Measurements from ENCODE around the gene CSNK1A1L. TPM values are rescaled to one million over a fixed set of nuclear protein-coding genes. Genes with fewer than 3 reads are reported as not detected.

The CSNK1A1L gene
- total and polyA plus RNA-seq, 10 of the 15 experiments (the other 5 are each of a cell fraction or from before 2014, with no cell fraction given), result not detected

- H2AFZ ChIP-seq (ENCODE audit: control insufficient read depth, low read depth, low read length), result no peak overlapping the region
- SMC1A ChIA-PET (ENCODE audit: uncharacterized antibody, unreplicated experiment), result interaction anchor here (1.1 to 1.6 kb wide), 3 partner anchors 98 to 531 kb away, joined by 3 read pairs; no protein-coding TSS in a partner anchor
- no peaks in the 10 kb centered on the region for H3K36me3 ChIP-seq (ENCODE audit: control insufficient read depth in 2 of 2, insufficient read depth in 2 of 2, low read length in 1 of 2)
- in situ Hi-C loops (cut with MboI) (loop anchor here (25.0 kb wide), 1 partner anchor 1291 kb away; no protein-coding TSS in a partner anchor), intact Hi-C loops (cut with micrococcal nuclease; ENCODE audit: unreplicated experiment) (loop anchor here (10.0 kb wide), 1 partner anchor 1514 kb away; no protein-coding TSS in a partner anchor)
- no peak overlapping the region for H3K27ac ChIP-seq (ENCODE audit: control insufficient read depth, insufficient read depth)
- no peaks in the 10 kb centered on the region for H3K4me1 ChIP-seq (ENCODE audit: control insufficient read depth, insufficient read depth, low read length)
- H4K20me1 ChIP-seq (ENCODE audit: control insufficient read depth, insufficient read depth), result no peaks in the 10 kb centered on the region
- H3K27me3 ChIP-seq (replicated peaks in 1 of 2; ENCODE audit: control insufficient read depth in 2 of 2, insufficient read depth in 2 of 2, low read length in 1 of 2), result no peaks in the 10 kb centered on the region; a peak in 1 of 4 replicates
- DNase-seq (ENCODE audit: low read depth, low spot score), result no peak
- 69% methylated on average over 7 of the region's 7 CpGs for WGBS (ENCODE audit: insufficient coverage, insufficient replicate concordance, low lambda C conversion rate, missing lambda C conversion rate)
- no peaks in the 10 kb centered on the region for H3K79me2 ChIP-seq (ENCODE audit: control insufficient read depth, insufficient read depth, low read length)
- no peak for FAIRE-seq
- no peak overlapping the region for H3K4me2 ChIP-seq (ENCODE audit: control insufficient read depth, insufficient read depth)
- BruUV-seq (replicated peaks), result no TSS peak
- CTCF ChIA-PET, result interaction anchor here (0.8 to 1.4 kb wide), 3 partner anchors 213 to 787 kb away, joined by 4 to 7 read pairs (median 5); no protein-coding TSS in a partner anchor
- POLR2A ChIA-PET, result no interaction called here
- RAD21 ChIA-PET (ENCODE audit: unreplicated experiment), result interaction anchor here (1.2 kb wide), 1 partner anchor 212 kb away, joined by 3 read pairs; no protein-coding TSS in a partner anchor
- TF ChIP-seq SMC3 (IDR thresholded peaks at IDR 0.05; ENCODE audit: borderline replicate concordance, low read length) (no peak), TARDBP (IDR thresholded peaks at IDR 0.05; ENCODE audit: borderline replicate concordance) (no peak), SMARCA5 (IDR thresholded peaks at IDR 0.05) (no peak), IRF3 (IDR thresholded peaks at IDR 0.05) (no peak), MEF2A (IDR thresholded peaks at IDR 0.05; ENCODE audit: insufficient read depth, low read depth, low read length) (no peak), SKIL (IDR thresholded peaks at IDR 0.05; ENCODE audit: low read depth, poor library complexity, severe bottlenecking) (no peak), SREBF2 (IDR thresholded peaks at IDR 0.05; ENCODE audit: low read length) (no peak), ZSCAN29 (IDR thresholded peaks at IDR 0.05) (no peak), ZNF274 (IDR thresholded peaks at IDR 0.05; ENCODE audit: insufficient read depth, insufficient read length) (no peak), SMAD1 (IDR thresholded peaks at IDR 0.05; ENCODE audit: low read depth, partially characterized antibody) (no peak), SIX5 (IDR thresholded peaks at IDR 0.05; ENCODE audit: low read depth, low read length, severe bottlenecking) (no peak), TAF1 (IDR thresholded peaks at IDR 0.05; ENCODE audit: borderline replicate concordance, low read depth, low read length) (no peak), PAX8 (IDR thresholded peaks at IDR 0.05) (no peak)
- no peaks in the 10 kb centered on the region for H3K9me3 ChIP-seq (replicated peaks; ENCODE audit: control insufficient read depth, insufficient read depth, low read length)
- ATAC-seq, result no peak
- no peak overlapping the region for H3K9ac ChIP-seq (ENCODE audit: control insufficient read depth, insufficient read depth, low read length)
- no peak overlapping the region for H3K4me3 ChIP-seq
Observed at GRCh38 chr13:37070956-37071355, 34.5 kb downstream of the CSNK1A1L start.
